Measurements from ENCODE around the gene GPR3.

GPR3 gene

DNA sequence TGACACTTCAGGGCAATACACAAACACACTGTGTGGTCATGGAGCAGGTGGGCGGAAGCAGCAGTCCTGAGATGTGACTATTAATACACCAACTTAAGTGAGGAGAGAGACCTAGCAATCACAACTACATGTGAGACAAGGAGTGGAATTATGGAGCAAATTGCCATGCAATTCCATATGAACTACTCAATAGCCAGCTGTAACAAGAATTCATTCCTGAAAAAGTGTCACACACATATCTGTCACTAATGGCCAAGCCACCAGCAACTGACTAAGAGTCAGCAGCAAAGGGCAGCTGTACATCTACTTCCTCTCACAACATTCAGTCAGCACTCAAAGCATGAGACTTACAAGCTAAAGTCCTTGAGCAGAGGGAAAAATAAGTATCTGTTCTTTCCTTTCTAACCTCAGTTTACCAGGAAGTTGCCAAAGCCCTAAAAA is 46.2 kb downstream of the GPR3 start:
- no peak overlapping the region for H3K4me3 ChIP-seq (replicated peaks in 1 of 2; ENCODE audit: low read depth in 2 of 2, low read length in 2 of 2)
- DNase-seq (ENCODE audit: low read depth in 2 of 2): no peak
- TF ChIP-seq, protein P1, sequence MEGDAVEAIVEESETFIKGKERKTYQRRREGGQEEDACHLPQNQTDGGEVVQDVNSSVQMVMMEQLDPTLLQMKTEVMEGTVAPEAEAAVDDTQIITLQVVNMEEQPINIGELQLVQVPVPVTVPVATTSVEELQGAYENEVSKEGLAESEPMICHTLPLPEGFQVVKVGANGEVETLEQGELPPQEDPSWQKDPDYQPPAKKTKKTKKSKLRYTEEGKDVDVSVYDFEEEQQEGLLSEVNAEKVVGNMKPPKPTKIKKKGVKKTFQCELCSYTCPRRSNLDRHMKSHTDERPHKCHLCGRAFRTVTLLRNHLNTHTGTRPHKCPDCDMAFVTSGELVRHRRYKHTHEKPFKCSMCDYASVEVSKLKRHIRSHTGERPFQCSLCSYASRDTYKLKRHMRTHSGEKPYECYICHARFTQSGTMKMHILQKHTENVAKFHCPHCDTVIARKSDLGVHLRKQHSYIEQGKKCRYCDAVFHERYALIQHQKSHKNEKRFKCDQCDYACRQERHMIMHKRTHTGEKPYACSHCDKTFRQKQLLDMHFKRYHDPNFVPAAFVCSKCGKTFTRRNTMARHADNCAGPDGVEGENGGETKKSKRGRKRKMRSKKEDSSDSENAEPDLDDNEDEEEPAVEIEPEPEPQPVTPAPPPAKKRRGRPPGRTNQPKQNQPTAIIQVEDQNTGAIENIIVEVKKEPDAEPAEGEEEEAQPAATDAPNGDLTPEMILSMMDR (IDR thresholded peaks at IDR 0.05; ENCODE audit: low read depth, low read length): no peak

DNA sequence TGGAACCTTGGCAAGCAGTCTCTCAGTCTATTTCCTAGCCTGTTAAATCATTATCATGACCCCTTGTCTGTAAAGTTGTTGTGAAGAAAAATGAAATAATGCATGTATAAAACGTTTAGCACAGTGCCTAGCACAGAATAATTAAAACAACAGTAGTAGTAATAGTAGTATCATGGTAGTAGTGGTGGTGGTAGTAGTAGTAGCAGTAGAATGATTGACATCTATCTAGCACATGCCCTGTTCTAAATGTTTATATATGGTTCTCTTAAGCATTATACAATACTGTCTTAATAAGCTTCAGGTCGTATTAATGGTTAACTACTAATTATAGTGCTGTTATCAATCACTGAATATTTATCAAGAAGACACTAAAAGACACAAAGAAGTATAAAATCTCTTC is 46.7 kb downstream of the GPR3 start:
- DNase-seq (ENCODE audit: low read depth in 2 of 2): no peak
- TF ChIP-seq, protein P1 (IDR thresholded peaks at IDR 0.05; ENCODE audit: low read depth, low read length): no peak
- H3K4me3 ChIP-seq (replicated peaks in 1 of 2; ENCODE audit: low read depth in 2 of 2, low read length in 2 of 2): no peak overlapping the region

DNA sequence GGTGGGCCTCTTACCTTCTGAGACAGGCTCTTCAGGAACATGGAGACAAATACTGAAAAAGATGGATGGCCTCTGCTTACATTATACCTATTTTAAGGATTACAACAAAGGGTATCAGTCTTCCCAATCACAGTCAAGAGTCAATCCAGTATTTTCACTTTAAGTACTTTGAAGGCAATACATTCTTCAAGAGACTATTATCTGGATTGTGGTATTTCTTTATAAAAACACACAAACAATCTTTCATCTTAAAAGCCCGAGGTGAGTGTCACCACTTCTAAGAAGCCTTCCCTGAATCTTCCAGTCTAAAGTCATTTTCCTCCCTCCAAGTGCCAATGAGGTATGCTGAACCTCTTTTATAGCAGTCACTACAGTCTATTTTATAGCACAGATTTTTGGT is 52.2 kb downstream of the GPR3 start:
- no peak for DNase-seq (ENCODE audit: low read depth in 2 of 2)
- H3K4me3 ChIP-seq (replicated peaks in 1 of 2; ENCODE audit: low read depth in 2 of 2, low read length in 2 of 2): no peak overlapping the region
- TF ChIP-seq, protein P1 (IDR thresholded peaks at IDR 0.05; ENCODE audit: low read depth, low read length): no peak
